Body of pancreas (tissue), 4 donors: ENCODE results near the gene CMIP. TPM values are rescaled to one million over a fixed set of nuclear protein-coding genes. Genes with fewer than 3 reads are reported as not detected.

Experiments used
- ATAC-seq: fragments of 150-250 bp; one replicate; pipeline ENCODE4 v1.9.1; 2016
- DNase-seq, 4 donors: peaks; one replicate each; pipeline ENCODE4 v3.0.0-alpha.2; 2019
- H3K27ac ChIP-seq, 4 donors: fragments of 200-600 bp; sonication (generic); 1 replicate in 3 of 4; 2 replicates in 1 of 4; pipeline versions ENCODE4 v1.5.1 to v1.6.1; 2016 to 2019; ENCODE audit warnings: mild to moderate bottlenecking in 1 of 4, mixed read lengths in 1 of 4, moderate library complexity in 1 of 4
- H3K27me3 ChIP-seq, 2 donors: fragments of 200-600 bp; sonication (generic); one replicate each; pipeline ENCODE4 v1.6.0; 2016; ENCODE audit warnings: mild to moderate bottlenecking in 1 of 2
- H3K36me3 ChIP-seq, 2 donors: fragments of 200-600 bp; sonication (generic); replicated peaks in 1 of 2; 2 replicates each; pipeline ENCODE4 v1.5.1; 2016; ENCODE audit warnings: low read depth in 2 of 2; ENCODE audit not compliant: insufficient read depth in 1 of 2
- H3K4me1 ChIP-seq: fragments of 200-600 bp; sonication (generic); one replicate; pipeline ENCODE4 v1.6.0; 2016
- H3K4me3 ChIP-seq, 2 donors: fragments of 200-600 bp; sonication (generic); 1 replicate in 1 of 2; 2 replicates in 1 of 2; pipeline ENCODE4 v1.5.1; 2016 to 2019
- H3K9me3 ChIP-seq, 3 donors: fragments of 200-600 bp; sonication (generic); 1 replicate in 2 of 3; 2 replicates in 1 of 3; pipeline ENCODE4 v1.5.1; 2016
- POLR2A ChIP-seq, 3 donors: fragments of 450-650 bp; IDR thresholded peaks; one replicate each; pipeline ENCODE4 v1.6.1; 2016; ENCODE audit warnings: antibody characterized with exemption in 3 of 3, mild to moderate bottlenecking in 2 of 3
- WGBS, 2 donors: methylation state at CpG; one replicate each; pipeline ENCODE4 v1.1.5; 2017; 5-methylcytosine and 5-hydroxymethylcytosine counted together
- intact Hi-C: fragments of 100-400 bp; cut with DNase I; formaldehyde crosslinking; loops from one replicate; pipeline ENCODE4 v1.15.1; 2023
- total RNA-seq, 2 donors: library from RNA; depleted of rRNA; stranded (reverse); fragments of >200 nt; gene quantifications; one replicate each; pipeline ENCODE4 v1.1.0, GENCODE V29; 2016
- TF ChIP-seq, protein P1 (sequence below), 7 experiments: fragments of 450-650 bp in 4 of 7; fragments of 200-600 bp in 3 of 7; sonication (generic) in 3 of 7; IDR thresholded peaks; one replicate each; pipeline ENCODE4 v1.5.1; 2016 to 2019; ENCODE audit warnings: antibody characterized with exemption in 7 of 7

CMIP gene
- total RNA-seq, 2 donors from 2014 or later, result 18.7 to 18.8 TPM

- ATAC-seq (peak; percentile 43), DNase-seq (no peak)
- H3K27ac ChIP-seq, result peak overlapping the region in 2 of 4 donors; percentile 30 to 31
- H3K27me3 ChIP-seq, result no peaks in the 10 kb centered on the region
- H3K9me3 ChIP-seq, result no peaks in the 10 kb centered on the region
- 75% methylated on average over 17 of the region's 17 CpGs for WGBS, 2 donors
- no peaks in the 10 kb centered on the region for H3K4me1 ChIP-seq
- TF ChIP-seq, protein P1, sequence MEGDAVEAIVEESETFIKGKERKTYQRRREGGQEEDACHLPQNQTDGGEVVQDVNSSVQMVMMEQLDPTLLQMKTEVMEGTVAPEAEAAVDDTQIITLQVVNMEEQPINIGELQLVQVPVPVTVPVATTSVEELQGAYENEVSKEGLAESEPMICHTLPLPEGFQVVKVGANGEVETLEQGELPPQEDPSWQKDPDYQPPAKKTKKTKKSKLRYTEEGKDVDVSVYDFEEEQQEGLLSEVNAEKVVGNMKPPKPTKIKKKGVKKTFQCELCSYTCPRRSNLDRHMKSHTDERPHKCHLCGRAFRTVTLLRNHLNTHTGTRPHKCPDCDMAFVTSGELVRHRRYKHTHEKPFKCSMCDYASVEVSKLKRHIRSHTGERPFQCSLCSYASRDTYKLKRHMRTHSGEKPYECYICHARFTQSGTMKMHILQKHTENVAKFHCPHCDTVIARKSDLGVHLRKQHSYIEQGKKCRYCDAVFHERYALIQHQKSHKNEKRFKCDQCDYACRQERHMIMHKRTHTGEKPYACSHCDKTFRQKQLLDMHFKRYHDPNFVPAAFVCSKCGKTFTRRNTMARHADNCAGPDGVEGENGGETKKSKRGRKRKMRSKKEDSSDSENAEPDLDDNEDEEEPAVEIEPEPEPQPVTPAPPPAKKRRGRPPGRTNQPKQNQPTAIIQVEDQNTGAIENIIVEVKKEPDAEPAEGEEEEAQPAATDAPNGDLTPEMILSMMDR (IDR thresholded peaks at IDR 0.05), result no peak
- TF ChIP-seq POLR2A (IDR thresholded peaks at IDR 0.05), result no peak
- no peak overlapping the region for H3K4me3 ChIP-seq
- peaks cover 0 to 4% of the 10 kb centered on the region in 2 donors for H3K36me3 ChIP-seq
- intact Hi-C loops, result no loop called here
Observed at GRCh38 chr16:81612351-81613163, 167.9 kb downstream of the CMIP start.

- H3K27ac ChIP-seq, result no peak overlapping the region
- no peak overlapping the region for H3K4me3 ChIP-seq
- H3K27me3 ChIP-seq, result no peaks in the 10 kb centered on the region
- no peaks in the 10 kb centered on the region for H3K4me1 ChIP-seq
- no peaks in the 10 kb centered on the region for H3K36me3 ChIP-seq
- intact Hi-C loops, result no loop called here
- 85 to 89% methylated on average over 12 of the region's 13 CpGs for WGBS, 2 donors
- H3K9me3 ChIP-seq, result no peaks in the 10 kb centered on the region
- ATAC-seq (no peak), DNase-seq (no peak)
- TF ChIP-seq POLR2A (IDR thresholded peaks at IDR 0.05), result no peak
- TF ChIP-seq, protein P1 (IDR thresholded peaks at IDR 0.05), result no peak
Observed at GRCh38 chr16:81614171-81614570, 169.6 kb downstream of the CMIP start.

GRCh38 chr16:81614654-81615359 lies 170.2 kb downstream of the CMIP start:
- ATAC-seq, result no peak

GRCh38 chr16:81615411-81615810 lies 170.8 kb downstream of the CMIP start:
- no peaks in the 10 kb centered on the region for H3K4me1 ChIP-seq
- ATAC-seq, result no peak

More at GRCh38 chr16:81614654-81615359, 170.2 kb downstream of the CMIP start:
- no peaks in the 10 kb centered on the region for H3K9me3 ChIP-seq
- H3K36me3 ChIP-seq, result no peaks in the 10 kb centered on the region
- H3K4me1 ChIP-seq, result no peaks in the 10 kb centered on the region
- WGBS, 2 donors, result 92 to 94% methylated on average over 6 of the region's 6 CpGs
- no peak overlapping the region for H3K27ac ChIP-seq
- no peak for TF ChIP-seq POLR2A (IDR thresholded peaks at IDR 0.05)
- TF ChIP-seq, protein P1 (IDR thresholded peaks at IDR 0.05), result no peak
- H3K27me3 ChIP-seq, result no peaks in the 10 kb centered on the region
- intact Hi-C loops, result no loop called here
- DNase-seq, result no peak
- no peak overlapping the region for H3K4me3 ChIP-seq

More at GRCh38 chr16:81615411-81615810, 170.8 kb downstream of the CMIP start:
- DNase-seq, result no peak
- Histone ChIP-seq H3K4me3 (no peak overlapping the region), H3K27me3 (no peaks in the 10 kb centered on the region), H3K36me3 (no peaks in the 10 kb centered on the region), H3K9me3 (no peaks in the 10 kb centered on the region), H3K27ac (no peak overlapping the region)
- TF ChIP-seq, protein P1 (IDR thresholded peaks at IDR 0.05), result no peak
- no peak for TF ChIP-seq POLR2A (IDR thresholded peaks at IDR 0.05)
- intact Hi-C loops, result no loop called here
- WGBS, 2 donors, result 93 to 97% methylated on average over 3 of the region's 3 CpGs
